Measurements from ENCODE around the gene ROCK2.

GRCh38 chr2:11319939-11320338, 24.5 kb downstream of the ROCK2 start:
- TF ChIP-seq CTCF (IDR thresholded peaks at IDR 0.05) (no peak), EZH2 (IDR thresholded peaks at IDR 0.05; ENCODE audit: borderline replicate concordance, insufficient read depth, low read depth, low read length, poor library complexity, severe bottlenecking) (no peak)
